HepG2 (cell line): ENCODE measurements around the gene NACC2. TPM values are rescaled to one million over a fixed set of nuclear protein-coding genes. Genes with fewer than 3 reads are reported as not detected.

Source experiments
- AHR ChIP-seq: IDR thresholded peaks from 2 replicates; pipeline ENCODE4 v1.6.1; 2018; ENCODE audit warnings: missing genetic modification reagents, missing compliant biosample characterization
- BORCS8-MEF2B ChIP-seq: sonication (generic); formaldehyde crosslinking; IDR thresholded peaks from 2 replicates; pipeline ENCODE4 v1.8.0; 2022; ENCODE audit warnings: mild to moderate bottlenecking, missing genetic modification reagents
- CENPX ChIP-seq: sonication (generic); formaldehyde crosslinking; IDR thresholded peaks from 2 replicates; pipeline ENCODE4 v1.9.0; 2021; ENCODE audit warnings: mild to moderate bottlenecking, missing genetic modification reagents, moderate library complexity
- FOXA1 ChIP-seq, 2 experiments: fragments of 450-650 bp in 1 of 2; sonication (generic) in 1 of 2; formaldehyde crosslinking in 1 of 2; IDR thresholded peaks; 2 replicates each; pipeline versions ENCODE4 v1.4.0 to v1.6.1; 2016 to 2020; ENCODE audit warnings: missing genetic modification reagents in 1 of 2
- MEIS2 ChIP-seq: sonication (generic); formaldehyde crosslinking; IDR thresholded peaks from 2 replicates; pipeline ENCODE4 v1.9.0; 2021; ENCODE audit warnings: mild to moderate bottlenecking, missing genetic modification reagents
- MLLT10 ChIP-seq: sonication (generic); formaldehyde crosslinking; IDR thresholded peaks from 2 replicates; pipeline ENCODE4 v1.4.0; 2020; ENCODE audit warnings: missing genetic modification reagents
- MTA3 ChIP-seq: sonication (generic); formaldehyde crosslinking; IDR thresholded peaks from 2 replicates; pipeline ENCODE4 v1.4.0; 2020; ENCODE audit warnings: missing genetic modification reagents
- NBN ChIP-seq: fragments of 450-650 bp; conservative IDR thresholded peaks from 2 replicates; pipeline ENCODE4 v1.6.1; 2017
- SIN3B ChIP-seq: fragments of 150-350 bp; IDR thresholded peaks from 2 replicates; pipeline ENCODE4 v1.6.1; 2014; ENCODE audit warnings: low read length
- SOX5 ChIP-seq: IDR thresholded peaks from 2 replicates; pipeline ENCODE4 v1.6.1; 2016; ENCODE audit warnings: borderline replicate concordance
- SP2 ChIP-seq: sonication (generic); formaldehyde crosslinking; IDR thresholded peaks from 2 replicates; pipeline ENCODE4 v1.5.1; 2020; ENCODE audit warnings: mild to moderate bottlenecking, missing genetic modification reagents
- ZBTB25 ChIP-seq: IDR thresholded peaks from 2 replicates; pipeline ENCODE4 v1.6.1; 2018; ENCODE audit warnings: missing genetic modification reagents
- ZMYM3 ChIP-seq: sonication (generic); formaldehyde crosslinking; IDR thresholded peaks from 2 replicates; pipeline ENCODE4 v1.5.1; 2020; ENCODE audit warnings: mild to moderate bottlenecking, missing genetic modification reagents
- ZNF251 ChIP-seq: sonication (generic); formaldehyde crosslinking; IDR thresholded peaks from 2 replicates; pipeline ENCODE4 v1.9.0; 2021; ENCODE audit warnings: mild to moderate bottlenecking, missing genetic modification reagents
- ZNF33B ChIP-seq: sonication (generic); formaldehyde crosslinking; IDR thresholded peaks from 2 replicates; pipeline ENCODE4 v1.5.1; 2020; ENCODE audit warnings: mild to moderate bottlenecking, missing genetic modification reagents
- ZNF354B ChIP-seq: sonication (generic); formaldehyde crosslinking; IDR thresholded peaks from 2 replicates; pipeline ENCODE4 v1.8.0; 2022; ENCODE audit warnings: mild to moderate bottlenecking, missing genetic modification reagents
- ZNF605 ChIP-seq: sonication (generic); formaldehyde crosslinking; IDR thresholded peaks from 2 replicates; pipeline ENCODE4 v1.8.0; 2022; ENCODE audit warnings: mild to moderate bottlenecking, missing genetic modification reagents
- ZNF713 ChIP-seq: sonication (generic); formaldehyde crosslinking; IDR thresholded peaks from 2 replicates; pipeline ENCODE4 v1.4.0; 2020; ENCODE audit warnings: mild to moderate bottlenecking, missing genetic modification reagents
- ZNF766 ChIP-seq: sonication (generic); formaldehyde crosslinking; IDR thresholded peaks from 2 replicates; pipeline ENCODE4 v1.5.0; 2020; ENCODE audit warnings: missing genetic modification reagents, borderline replicate concordance
- ZNF776 ChIP-seq: sonication (generic); formaldehyde crosslinking; IDR thresholded peaks from 2 replicates; pipeline ENCODE4 v1.4.0; 2020; ENCODE audit warnings: mild to moderate bottlenecking, missing genetic modification reagents
- polyA plus RNA-seq, 8 experiments: library from polyadenylated mRNA; depleted of rRNA in 3 of 8; stranded (reverse) in 7 of 8; unstranded in 1 of 8; fragments of >200 nt; fragmentation: Illumina TruSeq in 4 of 8; extraction: Trizol in 4 of 8; gene quantifications; 2 replicates each; pipeline versions ENCODE4 v1.2.1 to v1.2.3, GENCODE V29; 2011 to 2016; ENCODE audit warnings: low read depth in 4 of 8, missing spikeins in 1 of 8, mixed read lengths in 1 of 8; ENCODE audit not compliant: insufficient read depth in 1 of 8
- total RNA-seq, 5 experiments: library from RNA; depleted of rRNA; stranded (reverse); fragments of >200 nt; fragmentation: Illumina TruSeq; extraction: Trizol; gene quantifications; 2 replicates each; pipeline ENCODE4 v1.2.3, GENCODE V29; 2016; ENCODE audit warnings: low read depth in 1 of 5
- TF ChIP-seq, protein P1 (sequence below), 2 experiments: sonication (generic) in 1 of 2; formaldehyde crosslinking in 1 of 2; IDR thresholded peaks; 2 replicates each; pipeline versions ENCODE4 v1.4.0 to v1.6.1; 2016 to 2020; ENCODE audit warnings: borderline replicate concordance in 1 of 2, low read depth in 1 of 2, mild to moderate bottlenecking in 1 of 2, missing genetic modification reagents in 1 of 2

The NACC2 gene
- total and polyA plus RNA-seq, 2 of the 13 experiments (the other 11 are each of a cell fraction or from before 2014, with no cell fraction given) = 5.9 to 12.3 TPM

- no peak for TF ChIP-seq CENPX
- TF ChIP-seq ZNF605 (CRISPR knock-in tag) = no peak; the same call in 1 of the 2 replicates
- no peak for TF ChIP-seq MTA3 (CRISPR knock-in tag)
- TF ChIP-seq ZBTB25 (CRISPR knock-in tag) = 0 out of 2 replicates have a peak, but pooled peaks have one; percentile 34
- no peak for TF ChIP-seq FOXA1 (IDR thresholded peaks at IDR 0.05)
- TF ChIP-seq FOXA1 (CRISPR knock-in tag; IDR thresholded peaks at IDR 0.05) = peak; percentile 18; the same call in 1 of the 2 replicates
- TF ChIP-seq NBN = no peak
- peak; percentile 93 for TF ChIP-seq MEIS2 (CRISPR knock-in tag)
- no peak for TF ChIP-seq ZNF766 (CRISPR knock-in tag)
- TF ChIP-seq SP2 (CRISPR knock-in tag) = no peak
- TF ChIP-seq SIN3B = no peak
- no peak for TF ChIP-seq ZNF776 (CRISPR knock-in tag)
- TF ChIP-seq ZNF33B = no peak
- TF ChIP-seq ZNF354B (CRISPR knock-in tag) = no peak
- TF ChIP-seq BORCS8-MEF2B = no peak; the same call in 1 of the 2 replicates
- TF ChIP-seq, protein P1, sequence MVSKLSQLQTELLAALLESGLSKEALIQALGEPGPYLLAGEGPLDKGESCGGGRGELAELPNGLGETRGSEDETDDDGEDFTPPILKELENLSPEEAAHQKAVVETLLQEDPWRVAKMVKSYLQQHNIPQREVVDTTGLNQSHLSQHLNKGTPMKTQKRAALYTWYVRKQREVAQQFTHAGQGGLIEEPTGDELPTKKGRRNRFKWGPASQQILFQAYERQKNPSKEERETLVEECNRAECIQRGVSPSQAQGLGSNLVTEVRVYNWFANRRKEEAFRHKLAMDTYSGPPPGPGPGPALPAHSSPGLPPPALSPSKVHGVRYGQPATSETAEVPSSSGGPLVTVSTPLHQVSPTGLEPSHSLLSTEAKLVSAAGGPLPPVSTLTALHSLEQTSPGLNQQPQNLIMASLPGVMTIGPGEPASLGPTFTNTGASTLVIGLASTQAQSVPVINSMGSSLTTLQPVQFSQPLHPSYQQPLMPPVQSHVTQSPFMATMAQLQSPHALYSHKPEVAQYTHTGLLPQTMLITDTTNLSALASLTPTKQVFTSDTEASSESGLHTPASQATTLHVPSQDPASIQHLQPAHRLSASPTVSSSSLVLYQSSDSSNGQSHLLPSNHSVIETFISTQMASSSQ (IDR thresholded peaks at IDR 0.05; ENCODE audit: low read depth) = no peak; the same call in 1 of the 2 replicates
- TF ChIP-seq, protein P1 (CRISPR knock-in tag; IDR thresholded peaks at IDR 0.05; ENCODE audit: borderline replicate concordance) = peak; percentile 48
- peak; percentile 32 for TF ChIP-seq SOX5 (CRISPR knock-in tag)
- no peak; the same call in 1 of the 2 replicates for TF ChIP-seq ZNF713
- peak; percentile 80 for TF ChIP-seq ZMYM3
- TF ChIP-seq MLLT10 (CRISPR knock-in tag) = no peak
- peak; percentile 59 for TF ChIP-seq AHR
- no peak for TF ChIP-seq ZNF251
Measured at GRCh38 chr9:135992486-135993408, 102.3 kb downstream of the NACC2 start (continued).
